A549 (cell line): ENCODE results near the gene RBM12.

Experiments
- BHLHE40 ChIP-seq: IDR thresholded peaks from 2 replicates; pipeline ENCODE4 v1.6.1; 2012; ENCODE audit warnings: low read depth, low read length, inconsistent platforms
- CHD2 ChIP-seq: fragments of 150-350 bp; IDR thresholded peaks from 2 replicates; pipeline ENCODE4 v1.6.1; 2014; ENCODE audit warnings: low read length; ENCODE audit not compliant: partially characterized antibody
- CHD4 ChIP-seq: fragments of 200-600 bp; sonication (generic); IDR thresholded peaks from 2 replicates; pipeline ENCODE4 v1.6.1; 2016; ENCODE audit warnings: antibody characterized with exemption, mild to moderate bottlenecking, borderline replicate concordance
- CTCF ChIP-seq: fragments of >200 bp; sonication (Bioruptor Twin); formaldehyde crosslinking; IDR thresholded peaks from 3 replicates; pipeline ENCODE4 v1.5.1; 2016
- JUN ChIP-seq, 2 experiments: fragments of >200 bp; sonication (Bioruptor Twin); formaldehyde crosslinking; IDR thresholded peaks; 2 replicates in 1 of 2; 3 replicates in 1 of 2; pipeline ENCODE4 v1.6.1; 2016 to 2017
- MAFK ChIP-seq: fragments of 450-650 bp; IDR thresholded peaks from 2 replicates; pipeline ENCODE4 v1.6.1; 2014; ENCODE audit not compliant: partially characterized antibody
- MYC ChIP-seq: IDR thresholded peaks from 2 replicates; pipeline ENCODE4 v1.6.1; 2012; ENCODE audit warnings: mild to moderate bottlenecking, inconsistent platforms, low read length, improper control_type of control experiment, borderline replicate concordance
- POLR2A ChIP-seq: IDR thresholded peaks from 2 replicates; pipeline ENCODE4 v1.6.1; 2012; ENCODE audit warnings: mild to moderate bottlenecking, low read length
- RAD21 ChIP-seq, 2 experiments: fragments of >200 bp in 1 of 2; sonication (Bioruptor Twin) in 1 of 2; formaldehyde crosslinking in 1 of 2; IDR thresholded peaks in 1 of 2; conservative IDR thresholded peaks in 1 of 2; 2 replicates in 1 of 2; 3 replicates in 1 of 2; pipeline ENCODE4 v1.6.1; 2012 to 2018; ENCODE audit warnings: inconsistent platforms in 1 of 2
- SMC3 ChIP-seq: fragments of >200 bp; sonication (Bioruptor Twin); formaldehyde crosslinking; IDR thresholded peaks from 3 replicates; pipeline ENCODE4 v1.6.1; 2018; ENCODE audit warnings: inconsistent platforms
- SREBF2 ChIP-seq: fragments of 450-650 bp; IDR thresholded peaks from 2 replicates; pipeline ENCODE4 v1.6.1; 2014; ENCODE audit warnings: mild to moderate bottlenecking, moderate library complexity
- TF ChIP-seq, protein P1 (sequence below): IDR thresholded peaks from 2 replicates; pipeline ENCODE4 v1.6.1; 2012
- TF ChIP-seq, protein P2 (sequence below): fragments of >200 bp; sonication (Bioruptor Twin); formaldehyde crosslinking; IDR thresholded peaks from 3 replicates; pipeline ENCODE4 v1.6.1; 2016

GRCh38 chr20:35673884-35674283, 9.2 kb upstream of the RBM12 start:
- TF ChIP-seq SMC3 (no peak), POLR2A (no peak), CTCF (no peak), BHLHE40 (no peak), MYC (no peak), SREBF2 (no peak), RAD21 (conservative IDR thresholded peaks at IDR 0.05 in 1 of 2, IDR thresholded peaks at IDR 0.05 in 1 of 2) (no peak), JUN (IDR thresholded peaks at IDR 0.05) (no peak), CHD4 (no peak), MAFK (no peak), CHD2 (no peak)
- TF ChIP-seq, protein P1, sequence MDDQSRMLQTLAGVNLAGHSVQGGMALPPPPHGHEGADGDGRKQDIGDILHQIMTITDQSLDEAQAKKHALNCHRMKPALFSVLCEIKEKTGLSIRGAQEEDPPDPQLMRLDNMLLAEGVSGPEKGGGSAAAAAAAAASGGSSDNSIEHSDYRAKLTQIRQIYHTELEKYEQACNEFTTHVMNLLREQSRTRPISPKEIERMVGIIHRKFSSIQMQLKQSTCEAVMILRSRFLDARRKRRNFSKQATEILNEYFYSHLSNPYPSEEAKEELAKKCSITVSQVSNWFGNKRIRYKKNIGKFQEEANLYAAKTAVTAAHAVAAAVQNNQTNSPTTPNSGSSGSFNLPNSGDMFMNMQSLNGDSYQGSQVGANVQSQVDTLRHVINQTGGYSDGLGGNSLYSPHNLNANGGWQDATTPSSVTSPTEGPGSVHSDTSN, result no peak
- TF ChIP-seq, protein P2, sequence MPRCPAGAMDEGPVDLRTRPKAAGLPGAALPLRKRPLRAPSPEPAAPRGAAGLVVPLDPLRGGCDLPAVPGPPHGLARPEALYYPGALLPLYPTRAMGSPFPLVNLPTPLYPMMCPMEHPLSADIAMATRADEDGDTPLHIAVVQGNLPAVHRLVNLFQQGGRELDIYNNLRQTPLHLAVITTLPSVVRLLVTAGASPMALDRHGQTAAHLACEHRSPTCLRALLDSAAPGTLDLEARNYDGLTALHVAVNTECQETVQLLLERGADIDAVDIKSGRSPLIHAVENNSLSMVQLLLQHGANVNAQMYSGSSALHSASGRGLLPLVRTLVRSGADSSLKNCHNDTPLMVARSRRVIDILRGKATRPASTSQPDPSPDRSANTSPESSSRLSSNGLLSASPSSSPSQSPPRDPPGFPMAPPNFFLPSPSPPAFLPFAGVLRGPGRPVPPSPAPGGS, result no peak
